HCT116 (cell line): ENCODE measurements around the gene ELF2. TPM values are rescaled to one million over a fixed set of nuclear protein-coding genes. Genes with fewer than 3 reads are reported as not detected.
"Not testable (repeated sequence)": the region's sequence is repeated elsewhere in the genome, so short reads cannot be mapped to it uniquely, and the experiment has no call there.

Experiments
- ATAC-seq: fragments of 200-7000 bp; cut with Tn5 transposase; 2 replicates; pipeline ENCODE4 v1.9.1; 2020; ENCODE audit warnings: mild to moderate bottlenecking, moderate library complexity
- BruUV-seq: library from RNA; stranded (reverse); fragments of 400-500 nt; replicated peaks from 2 replicates; lab custom pipeline; 2021; lab: Mats Ljungman, UMichigan
- CTCF ChIA-PET: fragments of 300-600 bp; sonication (Branson Sonifier 250); formaldehyde crosslinking; loops from one replicate; lab custom pipeline; 2021; ENCODE audit warnings: antibody characterized with exemption; lab: Charles Lee
- POLR2A ChIA-PET: fragments of 300-600, 350-600 bp; sonication (Branson Sonifier 250); formaldehyde crosslinking; loops from one replicate; lab custom pipeline; 2021; ENCODE audit warnings: antibody characterized with exemption; lab: Charles Lee
- RAD21 ChIA-PET, 2 experiments: fragments of 300-600 bp; sonication (Branson Sonifier 250); formaldehyde crosslinking; loops; one replicate each; lab custom pipeline; 2023; ENCODE audit warnings: low total read pairs in 2 of 2; ENCODE audit not compliant: uncharacterized antibody in 2 of 2, unreplicated experiment in 2 of 2, low non-redundant PET in 1 of 2; lab: Charles Lee
- DNase-seq: peaks from one replicate; pipeline ENCODE4 v3.0.0-alpha.2; 2010; ENCODE audit warnings: low read depth, low spot score
- H2AFZ ChIP-seq: fragments of 200-600 bp; shearing (Covaris generic), sonication (generic); 2 replicates; pipeline ENCODE4 v1.6.1; 2017; ENCODE audit warnings: low read depth, mixed run types, mixed read lengths, antibody characterized with exemption, low read length; ENCODE audit not compliant: poor library complexity, severe bottlenecking
- H3K27ac ChIP-seq: 2 replicates; pipeline ENCODE4 v1.5.1; 2012; ENCODE audit warnings: low read depth, low read length
- H3K27me3 ChIP-seq: fragments of 200-600 bp; sonication (generic); 2 replicates; pipeline ENCODE4 v1.6.1; 2016; ENCODE audit warnings: mixed run types, low read length, mixed read lengths; ENCODE audit not compliant: insufficient read depth
- H3K36me3 ChIP-seq, 2 experiments: fragments of 200-500 bp in 1 of 2; fragments of 200-600 bp in 1 of 2; sonication (Bioruptor generic) in 1 of 2; sonication (generic) in 1 of 2; 2 replicates each; pipeline versions ENCODE4 v1.5.1 to v1.6.1; 2014 to 2016; ENCODE audit warnings: low read length in 2 of 2, inconsistent platforms in 1 of 2, mixed read lengths in 1 of 2, mixed run types in 1 of 2; ENCODE audit not compliant: insufficient read depth in 2 of 2, control insufficient read depth in 1 of 2
- H3K4me1 ChIP-seq, 2 experiments: fragments of 200-600 bp in 1 of 2; sonication (generic) in 1 of 2; 2 replicates each; pipeline versions ENCODE4 v1.5.1 to v1.6.1; 2012 to 2017; ENCODE audit warnings: low read length in 2 of 2, inconsistent platforms in 1 of 2, mild to moderate bottlenecking in 1 of 2, mixed read lengths in 1 of 2, mixed run types in 1 of 2, moderate library complexity in 1 of 2; ENCODE audit not compliant: insufficient read depth in 2 of 2, control insufficient read depth in 1 of 2
- H3K4me2 ChIP-seq: fragments of 200-600 bp; sonication (generic); 2 replicates; pipeline ENCODE4 v1.6.1; 2017; ENCODE audit warnings: mixed run types, low read length, mixed read lengths
- H3K4me3 ChIP-seq, 2 experiments: fragments of 200-600 bp in 1 of 2; sonication (generic) in 1 of 2; replicated peaks in 1 of 2; 2 replicates each; pipeline ENCODE4 v1.5.1; 2011 to 2016; ENCODE audit warnings: low read length in 2 of 2, control low read depth in 1 of 2, low read depth in 1 of 2, mild to moderate bottlenecking in 1 of 2, mixed read lengths in 1 of 2, mixed run types in 1 of 2
- H3K79me2 ChIP-seq: fragments of 200-600 bp; sonication (generic); 2 replicates; pipeline ENCODE4 v1.6.1; 2017; ENCODE audit warnings: mild to moderate bottlenecking, mixed run types, low read length, moderate library complexity, mixed read lengths; ENCODE audit not compliant: insufficient read depth
- H3K9ac ChIP-seq: fragments of 200-600 bp; sonication (generic); 2 replicates; pipeline ENCODE4 v1.6.1; 2016; ENCODE audit warnings: low read length, mixed read lengths
- H3K9me2 ChIP-seq: fragments of 200-600 bp; sonication (generic), shearing (Covaris generic); 2 replicates; pipeline ENCODE4 v1.6.1; 2017; ENCODE audit warnings: mixed run types, mild to moderate bottlenecking, moderate library complexity; ENCODE audit not compliant: insufficient read depth
- H3K9me3 ChIP-seq, 2 experiments: fragments of 200-500 bp in 1 of 2; fragments of 200-600 bp in 1 of 2; sonication (Bioruptor generic) in 1 of 2; sonication (generic) in 1 of 2; 2 replicates each; pipeline ENCODE4 v1.6.1; 2014 to 2017; ENCODE audit warnings: low read length in 2 of 2, mixed read lengths in 2 of 2, inconsistent platforms in 1 of 2, low read depth in 1 of 2, mild to moderate bottlenecking in 1 of 2, mixed run types in 1 of 2, moderate library complexity in 1 of 2; ENCODE audit not compliant: control insufficient read depth in 1 of 2, insufficient read depth in 1 of 2
- H4K20me1 ChIP-seq: fragments of 200-600 bp; sonication (generic), shearing (Covaris generic); 2 replicates; pipeline ENCODE4 v1.6.1; 2017; ENCODE audit warnings: mixed run types, mild to moderate bottlenecking, moderate library complexity; ENCODE audit not compliant: insufficient read depth
- ATF3 ChIP-seq: IDR thresholded peaks from 2 replicates; pipeline ENCODE4 v1.6.1; 2012
- CBX3 ChIP-seq: IDR thresholded peaks from 2 replicates; pipeline ENCODE4 v1.6.1; 2012; ENCODE audit warnings: low read depth
- CTCF ChIP-seq, 3 experiments: fragments of 200-600 bp in 1 of 3; sonication (generic) in 1 of 3; IDR thresholded peaks in 2 of 3; conservative IDR thresholded peaks in 1 of 3; 2 replicates each; pipeline ENCODE4 v1.5.1; 2012 to 2017; ENCODE audit warnings: low read depth in 2 of 3, low read length in 2 of 3, antibody characterized with exemption in 1 of 3, borderline replicate concordance in 1 of 3, control low read depth in 1 of 3, mild to moderate bottlenecking in 1 of 3, mixed read lengths in 1 of 3, mixed run types in 1 of 3, moderate library complexity in 1 of 3; ENCODE audit not compliant: insufficient read depth in 1 of 3
- EGR1 ChIP-seq: IDR thresholded peaks from 2 replicates; pipeline ENCODE4 v1.6.1; 2012; ENCODE audit warnings: low read depth
- ELF1 ChIP-seq: IDR thresholded peaks from 2 replicates; pipeline ENCODE4 v1.6.1; 2012; ENCODE audit warnings: low read depth, borderline replicate concordance
- EZH2 ChIP-seq: fragments of 200-600 bp; sonication (generic); IDR thresholded peaks from 2 replicates; pipeline ENCODE4 v1.6.1; 2017; ENCODE audit warnings: antibody characterized with exemption, mixed run types
- FOSL1 ChIP-seq: IDR thresholded peaks from 2 replicates; pipeline ENCODE4 v1.6.1; 2012; ENCODE audit warnings: low read depth
- JUND ChIP-seq: IDR thresholded peaks from 2 replicates; pipeline ENCODE4 v1.6.1; 2012
- RAD21 ChIP-seq: IDR thresholded peaks from 2 replicates; pipeline ENCODE4 v1.6.1; 2012; ENCODE audit warnings: low read depth, mild to moderate bottlenecking
- REST ChIP-seq: IDR thresholded peaks from 2 replicates; pipeline ENCODE4 v1.6.1; 2012; ENCODE audit warnings: low read depth
- SIN3A ChIP-seq: IDR thresholded peaks from 2 replicates; pipeline ENCODE4 v1.6.1; 2012; ENCODE audit warnings: low read depth
- SRF ChIP-seq: IDR thresholded peaks from 2 replicates; pipeline ENCODE4 v1.6.1; 2012; ENCODE audit warnings: low read depth
- TCF7L2 ChIP-seq: IDR thresholded peaks from 2 replicates; pipeline ENCODE4 v1.7.0; 2011; ENCODE audit warnings: borderline replicate concordance, inconsistent platforms; ENCODE audit not compliant: insufficient read depth, insufficient read length; ENCODE audit errors: extremely low read depth
- ZFX ChIP-seq: fragments of 450-650 bp; IDR thresholded peaks from 2 replicates; pipeline ENCODE4 v1.6.1; 2017
- intact Hi-C: fragments of 100-400 bp; cut with micrococcal nuclease; formaldehyde crosslinking; loops from 2 replicates; pipeline ENCODE4 v1.10.0; 2022
- total RNA-seq: library from RNA; stranded (reverse); gene quantifications from one replicate; pipeline ENCODE4 v1.2.1, GENCODE V29; 2021; ENCODE audit not compliant: unreplicated experiment
- TF ChIP-seq, protein P1 (sequence below): IDR thresholded peaks from 2 replicates; pipeline ENCODE4 v1.6.1; 2012

The ELF2 gene
- total RNA-seq, 1 experiment from 2014 or later, result 28.2 TPM

DNA sequence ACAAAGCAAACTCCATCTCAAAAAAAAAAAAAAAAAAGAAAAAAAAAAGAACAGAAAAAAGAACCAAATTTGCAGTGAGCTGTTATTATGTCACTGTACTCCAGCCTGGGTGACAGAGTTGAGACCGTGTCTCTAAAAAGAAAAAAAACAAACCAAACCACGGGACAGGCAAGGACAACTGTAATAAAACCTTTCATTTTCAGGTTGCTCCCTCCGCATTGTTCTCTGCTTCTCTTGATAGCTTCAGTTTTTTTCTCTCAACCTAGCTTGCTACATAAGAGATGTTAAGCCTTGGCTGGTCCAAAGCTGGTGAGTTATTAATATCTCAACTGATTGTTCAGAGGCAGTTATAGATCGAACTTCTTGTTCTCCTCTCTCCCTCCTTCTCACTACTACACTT, 23.1 kb upstream of the ELF2 start:
- no peaks in the 10 kb centered on the region for H3K9me2 ChIP-seq
- no peak overlapping the region for H3K27ac ChIP-seq
- no peak overlapping the region for H3K4me2 ChIP-seq
- TF ChIP-seq REST, result no peak
- no peak for TF ChIP-seq JUND
- TF ChIP-seq EGR1, result no peak
- TF ChIP-seq RAD21, result no peak
- TF ChIP-seq CTCF (IDR thresholded peaks at IDR 0.05 in 2 of 3, conservative IDR thresholded peaks at IDR 0.05 in 1 of 3; ENCODE audit: borderline replicate concordance in 1 of 3, insufficient read depth in 1 of 3, low read depth in 2 of 3, low read length in 2 of 3), result no peak
- no peak for TF ChIP-seq ELF1
- TF ChIP-seq SRF, result no peak
- TF ChIP-seq SIN3A, result no peak
- TF ChIP-seq ZFX, result no peak
- TF ChIP-seq CBX3, result no peak
- TF ChIP-seq, protein P1, sequence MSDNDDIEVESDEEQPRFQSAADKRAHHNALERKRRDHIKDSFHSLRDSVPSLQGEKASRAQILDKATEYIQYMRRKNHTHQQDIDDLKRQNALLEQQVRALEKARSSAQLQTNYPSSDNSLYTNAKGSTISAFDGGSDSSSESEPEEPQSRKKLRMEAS, result no peak
- no peak for TF ChIP-seq EZH2
- no peak for TF ChIP-seq TCF7L2
- no peak for TF ChIP-seq FOSL1
- no peak for TF ChIP-seq ATF3
- TF ChIP-seq, all 23 proteins: peak for 0
- DNase-seq (no peak), ATAC-seq (no peak)
- H3K9ac ChIP-seq, result no peak overlapping the region
- no peaks in the 10 kb centered on the region for H3K27me3 ChIP-seq
- no peaks in the 10 kb centered on the region for H3K4me1 ChIP-seq
- RAD21 ChIA-PET, result no interaction called here
- H3K36me3 ChIP-seq, result no peaks in the 10 kb centered on the region
- POLR2A ChIA-PET, result interaction anchor here (0.8 kb wide), 1 partner anchor 20 kb away, joined by 3 read pairs; no protein-coding TSS in a partner anchor
- H2AFZ ChIP-seq, result peak overlapping the region; percentile 61
- H3K79me2 ChIP-seq, result no peaks in the 10 kb centered on the region
- no peaks in the 10 kb centered on the region for H3K9me3 ChIP-seq
- no TSS peak for BruUV-seq
- CTCF ChIA-PET, result interaction anchor here (1.4 kb wide), 1 partner anchor 17 kb away, joined by 3 read pairs; no protein-coding TSS in a partner anchor
- intact Hi-C loops, result no loop called here
- H3K4me3 ChIP-seq, result no peak overlapping the region
- H4K20me1 ChIP-seq, result no peaks in the 10 kb centered on the region

DNA sequence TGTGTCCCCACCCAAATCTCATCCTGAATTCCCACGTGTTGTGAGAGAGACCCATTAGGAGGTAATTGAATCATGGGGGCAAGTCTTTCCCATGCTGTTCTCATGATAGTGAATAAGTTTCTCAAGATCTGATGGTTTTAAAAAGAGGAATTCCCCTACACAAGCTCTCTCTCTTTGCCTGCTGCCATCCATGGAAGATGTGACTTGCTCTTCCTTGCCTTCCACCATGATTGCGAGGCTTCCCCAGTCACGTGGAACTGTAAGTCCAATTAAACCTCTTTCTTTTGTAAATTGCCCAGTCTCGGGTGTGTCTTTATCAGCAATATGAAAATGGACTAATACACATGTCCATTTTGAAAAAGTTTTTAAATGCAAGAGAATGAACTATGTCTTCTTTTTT, 20.2 kb upstream of the ELF2 start:
- POLR2A ChIA-PET, H3K4me2 ChIP-seq, H3K4me1 ChIP-seq, H3K27me3 ChIP-seq, H3K36me3 ChIP-seq, H3K9ac ChIP-seq, DNase-seq, H3K27ac ChIP-seq, H3K9me2 ChIP-seq, ATAC-seq, BruUV-seq, H3K79me2 ChIP-seq, H3K4me3 ChIP-seq, H4K20me1 ChIP-seq, intact Hi-C loops, RAD21 ChIA-PET, H2AFZ ChIP-seq, CTCF ChIA-PET, H3K9me3 ChIP-seq: not testable (repeated sequence)
